Measurements from ENCODE around the gene C9orf152. TPM values are rescaled to one million over a fixed set of nuclear protein-coding genes. Genes with fewer than 3 reads are reported as not detected.

C9orf152 gene
- total RNA-seq, 4 donors from 2014 or later = 0.41 to 3.4 (median 0.81) TPM

GRCh38 chr9:110160685-110161084 is 47.3 kb downstream of the C9orf152 start:
- WGBS, 2 donors = 86 to 87% methylated on average over 6 to 7 of the region's 7 CpGs
- DNase-seq = no peak
- H3K27me3 ChIP-seq = no peaks in the 10 kb centered on the region
- TF ChIP-seq POLR2A (IDR thresholded peaks at IDR 0.05) = no peak
- TF ChIP-seq CTCF (IDR thresholded peaks at IDR 0.05) = no peak
- no peaks in the 10 kb centered on the region for H3K9me3 ChIP-seq
- no peak overlapping the region for H3K27ac ChIP-seq
- H3K4me1 ChIP-seq = peaks cover 0 to 28% (median 15%) of the 10 kb centered on the region in 3 donors
- H3K4me3 ChIP-seq = no peak overlapping the region
- no peaks in the 10 kb centered on the region for H3K36me3 ChIP-seq
- intact Hi-C loops (cut with DNase I) = no loop called here

DNA sequence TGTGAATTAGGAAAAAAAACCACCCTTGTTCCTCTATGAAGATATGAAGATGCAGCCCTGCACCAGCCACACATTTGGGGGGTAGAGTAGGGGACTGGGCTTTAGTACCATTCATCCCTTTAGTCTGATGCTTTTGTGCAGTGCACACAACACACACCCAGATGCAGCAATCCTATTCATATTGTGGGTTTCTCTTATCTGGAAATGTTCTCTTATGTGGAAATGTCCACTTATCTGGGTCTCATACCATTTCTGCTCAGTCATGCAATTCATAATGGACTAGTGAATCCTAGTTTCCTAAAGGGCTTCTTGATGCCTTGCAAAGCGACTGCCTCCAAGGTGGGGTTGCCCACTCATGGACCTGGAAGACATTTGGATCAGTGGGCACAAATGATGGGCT is 47.8 kb downstream of the C9orf152 start:
- peaks cover 0 to 30% (median 15%) of the 10 kb centered on the region in 3 donors for H3K4me1 ChIP-seq
- no peaks in the 10 kb centered on the region for H3K36me3 ChIP-seq
- H3K4me3 ChIP-seq = no peak overlapping the region
- no peak for DNase-seq
- WGBS, 2 donors = 71 to 90% methylated on average over 1 of the region's 1 CpG
- no peak overlapping the region for H3K27ac ChIP-seq
- no peaks in the 10 kb centered on the region for H3K27me3 ChIP-seq
- TF ChIP-seq CTCF (IDR thresholded peaks at IDR 0.05) = no peak
- no peak for TF ChIP-seq POLR2A (IDR thresholded peaks at IDR 0.05)
- H3K9me3 ChIP-seq = no peaks in the 10 kb centered on the region
- intact Hi-C loops (cut with DNase I) = no loop called here

DNA sequence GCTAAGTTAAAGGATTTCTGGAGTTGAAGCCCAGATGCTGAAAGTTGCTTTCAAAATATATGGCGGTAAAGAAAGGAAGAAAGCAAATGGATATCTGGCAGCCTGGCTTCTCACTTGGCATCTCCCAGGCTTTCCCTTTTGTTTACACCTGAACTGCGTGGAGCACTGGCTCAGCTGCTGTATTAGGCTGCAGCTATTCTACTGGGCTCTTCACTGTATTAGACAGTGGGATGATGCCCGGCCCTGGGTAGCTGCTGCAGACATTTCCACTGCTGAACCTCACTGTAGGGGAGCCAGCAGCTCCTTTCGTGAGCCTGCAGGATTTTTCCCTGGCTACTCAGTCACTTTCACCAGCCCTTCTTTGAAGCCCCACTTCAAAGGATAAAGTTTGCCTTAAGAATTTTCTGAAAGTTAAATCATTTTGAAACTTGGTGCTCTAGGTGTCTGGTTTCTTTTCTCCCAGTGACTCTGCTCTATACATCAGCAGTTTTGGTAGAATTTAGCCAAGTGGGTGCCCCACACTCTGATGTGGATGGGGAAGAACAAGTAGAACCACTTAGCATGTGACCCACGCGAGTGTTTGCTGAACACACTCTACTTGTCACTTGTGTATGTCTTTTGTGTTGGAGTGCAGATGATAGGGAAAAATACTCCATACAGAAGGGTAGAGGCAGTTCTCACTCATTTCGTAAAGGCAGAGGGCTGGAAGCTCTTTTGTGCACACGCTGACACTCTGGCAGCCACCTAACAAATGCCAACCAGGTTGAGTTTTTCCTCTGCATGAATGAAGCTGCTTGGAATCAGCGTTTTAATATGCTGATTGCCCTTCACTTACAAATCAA is 49.9 kb downstream of the C9orf152 start:
- no peaks in the 10 kb centered on the region for H3K9me3 ChIP-seq
- intact Hi-C loops (cut with DNase I) = no loop called here
- peaks cover 0 to 35% (median 15%) of the 10 kb centered on the region in 3 donors for H3K4me1 ChIP-seq
- DNase-seq = no peak
- peak overlapping the region in 2 of 4 donors; percentile 1 to 25 for H3K27ac ChIP-seq
- TF ChIP-seq POLR2A (IDR thresholded peaks at IDR 0.05) = no peak
- no peak for TF ChIP-seq CTCF (IDR thresholded peaks at IDR 0.05)
- WGBS, 2 donors = 34 to 44% methylated on average over 7 to 9 of the region's 9 CpGs
- H3K27me3 ChIP-seq = no peaks in the 10 kb centered on the region
- no peak overlapping the region for H3K4me3 ChIP-seq
- H3K36me3 ChIP-seq = no peaks in the 10 kb centered on the region

GRCh38 chr9:110156902-110157301 is 51.1 kb downstream of the C9orf152 start:
- intact Hi-C loops (cut with DNase I) = no loop called here
- no peaks in the 10 kb centered on the region for H3K36me3 ChIP-seq
- DNase-seq = no peak
- H3K9me3 ChIP-seq = no peaks in the 10 kb centered on the region
- H3K4me3 ChIP-seq = no peak overlapping the region
- no peaks in the 10 kb centered on the region for H3K27me3 ChIP-seq
- no peak for TF ChIP-seq POLR2A (IDR thresholded peaks at IDR 0.05)
- TF ChIP-seq CTCF (IDR thresholded peaks at IDR 0.05) = no peak
- 37 to 58% methylated on average over 4 of the region's 4 CpGs for WGBS, 2 donors
- H3K27ac ChIP-seq = peak overlapping the region in 2 of 4 donors; percentile 7 to 25
- H3K4me1 ChIP-seq = peaks cover 0 to 45% (median 18%) of the 10 kb centered on the region in 3 donors

DNA sequence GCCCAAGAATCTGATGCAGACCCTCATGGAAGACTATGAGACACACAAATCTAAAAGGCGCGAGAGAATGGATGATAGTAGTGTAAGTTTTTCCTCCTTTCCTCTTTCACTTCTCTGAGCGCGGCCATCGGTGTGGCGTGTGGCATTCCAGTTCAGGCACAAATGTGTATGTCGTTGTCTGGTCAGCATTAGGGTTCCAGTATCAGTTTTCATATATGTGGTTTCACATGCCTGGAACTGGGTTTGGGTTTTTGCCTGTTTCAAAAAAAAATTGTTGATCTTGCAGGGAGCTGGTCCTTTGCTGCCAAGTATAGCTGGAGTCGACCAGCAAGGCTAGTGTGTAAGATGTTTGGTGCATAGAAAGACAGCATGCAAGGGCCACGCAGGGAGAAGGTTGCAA is 51.5 kb downstream of the C9orf152 start:
- no peaks in the 10 kb centered on the region for H3K36me3 ChIP-seq

More for the DNA sequence above, 51.5 kb downstream of the C9orf152 start:
- Histone ChIP-seq H3K9me3 (no peaks in the 10 kb centered on the region), H3K4me1 (peaks cover 0 to 45% (median 18%) of the 10 kb centered on the region in 3 donors), H3K27ac (peak overlapping the region in 1 of 4 donors; percentile 7), H3K4me3 (no peak overlapping the region), H3K27me3 (no peaks in the 10 kb centered on the region)
- DNase-seq = no peak
- WGBS, 2 donors = 76 to 83% methylated on average over 8 to 9 of the region's 9 CpGs
- TF ChIP-seq POLR2A (IDR thresholded peaks at IDR 0.05) (no peak), CTCF (IDR thresholded peaks at IDR 0.05) (no peak)
- intact Hi-C loops (cut with DNase I) = no loop called here

Data from esophagus squamous epithelium (tissue), 5 donors.